DND-41 (cell line): ENCODE data around the gene HEBP1.

Experiments used
- CTCF ChIP-seq: IDR thresholded peaks from 2 replicates; pipeline ENCODE4 v1.5.1; 2012; ENCODE audit warnings: borderline replicate concordance, low read length, moderate library complexity, mild to moderate bottlenecking; ENCODE audit not compliant: poor library complexity, severe bottlenecking; ENCODE audit errors: extremely low read depth
- EZH2 ChIP-seq: IDR thresholded peaks from 3 replicates; pipeline ENCODE4 v1.6.1; 2012; ENCODE audit warnings: borderline replicate concordance, low read depth, mild to moderate bottlenecking, moderate library complexity, low read length, inconsistent platforms; ENCODE audit not compliant: severe bottlenecking

- no peak for TF ChIP-seq CTCF
- TF ChIP-seq EZH2 = no peak
These were observed 38.6 kb upstream of the HEBP1 start for GRCh38 chr12:13038491-13039161.
